EL (cell line): ENCODE measurements around the gene CDC42BPA.
"Not testable (repeated sequence)": the region's sequence is repeated elsewhere in the genome, so short reads cannot be mapped to it uniquely, and the experiment has no call there.

ENCODE experiments used
- DNase-seq: peaks from one replicate; pipeline ENCODE4 v3.0.0-alpha.2; 2016

CDC42BPA gene

GRCh38 chr1:227305894-227306626, 12.2 kb downstream of the CDC42BPA start:
- no peak for DNase-seq

GRCh38 chr1:227304665-227305064, 13.6 kb downstream of the CDC42BPA start:
- no peak for DNase-seq

GRCh38 chr1:227303662-227304061, 14.6 kb downstream of the CDC42BPA start:
- no peak for DNase-seq

DNA sequence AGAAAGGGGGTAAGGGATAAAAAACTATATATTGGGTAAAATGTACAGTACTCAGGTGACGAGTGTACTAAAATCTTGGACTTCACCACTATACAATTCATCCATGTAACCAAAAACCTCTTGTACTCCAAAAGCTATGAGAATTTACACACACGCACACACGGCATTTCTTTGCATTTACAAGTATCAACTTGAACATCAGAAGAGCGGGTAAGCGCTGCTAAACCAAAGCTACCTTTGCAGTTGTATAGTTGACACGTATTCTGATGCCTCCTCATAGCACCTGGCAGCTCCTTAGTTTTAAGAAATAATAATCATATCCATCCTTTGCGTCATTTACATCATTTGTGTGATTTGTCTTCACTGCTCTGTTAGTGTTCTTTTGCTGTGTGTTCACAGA, 17.6 kb downstream of the CDC42BPA start:
- no peak for DNase-seq

DNA sequence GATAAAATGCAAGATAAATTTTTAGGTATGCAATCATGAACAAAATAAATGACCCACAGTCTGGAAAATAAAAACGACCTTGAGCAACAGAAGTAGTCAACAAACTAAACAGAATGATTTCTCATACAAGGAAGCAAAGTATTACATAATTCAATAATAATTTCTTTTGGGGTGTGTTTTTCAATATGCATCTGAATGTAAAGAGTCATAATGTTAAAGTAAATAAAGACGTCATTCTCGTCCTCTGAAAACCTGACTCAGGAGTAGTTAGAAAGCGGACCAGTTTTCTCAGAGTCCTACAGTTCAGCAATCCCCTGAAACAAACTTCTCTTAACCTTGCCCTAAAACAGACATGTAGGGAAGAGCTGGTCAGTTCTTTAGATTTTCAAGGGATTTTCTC, 18.6 kb downstream of the CDC42BPA start:
- peak; percentile 52 for DNase-seq

DNA sequence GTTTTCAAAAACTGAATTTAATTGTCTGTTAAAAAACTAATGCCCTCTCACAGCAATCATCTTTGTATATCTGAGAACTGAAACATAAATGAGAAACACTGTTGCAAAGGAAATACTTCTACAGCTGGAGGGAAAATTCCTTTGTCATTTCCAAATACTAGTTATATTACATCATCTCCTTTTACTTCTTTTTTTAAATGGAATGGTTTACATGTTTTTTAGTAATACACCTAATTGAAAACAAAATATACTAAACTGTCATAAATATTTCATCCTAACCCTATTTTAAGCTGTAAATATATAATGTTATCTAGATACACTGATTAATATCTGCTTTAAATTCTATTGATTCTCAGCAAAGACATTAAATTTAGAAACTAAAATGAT, 19.1 kb downstream of the CDC42BPA start:
- DNase-seq = peak; percentile 65

GRCh38 chr1:227298512-227299240, 19.6 kb downstream of the CDC42BPA start:
- DNase-seq = peak; percentile 3

DNA sequence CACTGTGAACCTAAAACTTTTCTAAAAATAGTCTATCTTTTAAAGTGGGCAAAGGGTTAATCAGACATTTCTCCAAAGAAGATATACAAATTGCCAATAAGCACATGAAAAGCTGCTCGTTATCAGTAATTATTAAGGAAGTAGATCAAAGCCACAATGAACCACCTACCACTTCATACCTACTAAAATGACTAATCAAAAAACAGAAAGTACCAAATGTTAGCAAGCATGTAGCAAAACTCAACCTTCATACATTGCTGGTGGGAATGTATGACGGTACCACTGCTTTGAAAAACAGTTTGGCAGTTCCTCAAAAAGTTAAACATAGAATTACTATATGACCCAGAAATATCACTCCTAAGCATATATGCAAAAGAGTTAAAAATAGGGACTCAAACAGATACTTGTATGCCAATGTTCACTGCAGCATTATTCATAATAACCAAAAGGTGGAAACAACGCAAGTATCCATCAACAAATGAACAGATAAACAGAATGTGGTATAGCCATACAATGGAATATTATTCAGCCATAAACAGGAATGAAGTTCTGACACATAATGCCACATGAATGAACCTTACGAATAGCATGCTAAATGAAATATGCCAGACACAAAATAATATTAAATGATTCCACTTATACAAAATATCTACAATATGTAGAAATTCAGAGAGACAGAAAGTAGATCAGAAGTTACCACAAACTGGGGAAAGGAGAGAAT, 21.1 kb downstream of the CDC42BPA start:
- no peak for DNase-seq

DNA sequence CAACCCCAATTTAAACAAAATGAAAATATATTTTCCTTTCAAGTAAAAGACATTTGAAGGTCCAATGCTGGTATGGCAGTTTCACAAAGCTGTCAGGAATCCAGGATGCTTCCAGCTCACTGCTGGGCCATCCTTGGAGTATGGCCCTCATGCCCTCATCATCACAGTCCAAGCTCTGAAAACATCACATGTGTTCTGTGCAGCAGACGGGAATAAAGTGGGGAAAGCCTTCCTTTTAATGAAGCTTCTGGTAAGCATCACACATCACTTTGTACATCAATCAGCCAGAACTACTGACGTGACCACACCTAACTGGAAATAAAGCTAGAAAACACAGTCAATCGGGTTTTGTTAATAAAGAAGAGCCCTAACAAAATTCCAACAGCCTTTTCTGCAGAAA, 22.7 kb downstream of the CDC42BPA start:
- DNase-seq = no peak

GRCh38 chr1:227285745-227286144, 32.5 kb downstream of the CDC42BPA start:
- no peak for DNase-seq

DNA sequence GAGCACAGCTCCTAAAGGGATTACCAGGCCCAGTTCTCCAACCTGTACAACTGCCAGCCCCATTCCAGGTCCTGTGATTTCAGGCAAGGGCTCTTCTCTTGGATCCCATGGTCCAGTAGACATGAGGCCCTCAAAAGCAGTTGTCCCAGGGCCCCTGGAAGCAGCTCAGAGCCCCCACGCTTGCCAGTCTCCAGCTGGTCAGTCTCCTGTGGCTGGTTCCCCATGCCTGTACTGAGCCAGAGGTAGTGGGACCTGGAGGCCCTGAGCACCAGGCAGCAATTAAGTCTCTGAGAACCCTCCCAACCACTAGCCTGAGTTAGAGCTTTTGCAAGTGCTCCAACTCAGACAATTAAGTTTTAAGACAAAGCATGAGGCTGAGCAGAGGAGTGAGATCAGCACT, 36.9 kb downstream of the CDC42BPA start:
- DNase-seq = no peak

GRCh38 chr1:227280836-227281235, 37.5 kb downstream of the CDC42BPA start:
- no peak for DNase-seq

GRCh38 chr1:227276156-227276693, 42.1 kb downstream of the CDC42BPA start:
- not testable (repeated sequence) for DNase-seq

GRCh38 chr1:227273557-227273956, 44.7 kb downstream of the CDC42BPA start:
- DNase-seq = no peak

GRCh38 chr1:227272428-227272827, 45.9 kb downstream of the CDC42BPA start:
- no peak for DNase-seq

DNA sequence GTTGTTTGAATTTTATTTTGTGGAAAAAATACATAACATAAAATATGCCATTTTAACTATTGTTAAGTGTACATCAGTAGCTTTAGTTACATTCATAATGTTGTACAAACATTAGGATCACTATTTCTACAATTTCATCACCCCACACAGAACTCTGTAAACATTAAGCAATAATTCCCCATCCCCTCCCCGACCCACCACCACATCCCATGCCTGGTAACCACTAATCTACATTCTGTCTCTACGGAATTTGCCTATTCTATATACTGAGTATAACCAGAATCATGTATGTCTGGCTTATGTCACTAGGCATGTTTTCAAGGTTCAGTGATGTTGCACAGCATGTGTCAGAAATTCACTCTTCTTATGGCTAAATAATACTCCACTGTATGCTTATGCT, 47.7 kb downstream of the CDC42BPA start:
- no peak for DNase-seq

- no peak for DNase-seq
Observed at GRCh38 chr1:227268943-227269342, 49.3 kb downstream of the CDC42BPA start.

GRCh38 chr1:227265891-227266290, 52.4 kb downstream of the CDC42BPA start:
- DNase-seq = no peak

DNA sequence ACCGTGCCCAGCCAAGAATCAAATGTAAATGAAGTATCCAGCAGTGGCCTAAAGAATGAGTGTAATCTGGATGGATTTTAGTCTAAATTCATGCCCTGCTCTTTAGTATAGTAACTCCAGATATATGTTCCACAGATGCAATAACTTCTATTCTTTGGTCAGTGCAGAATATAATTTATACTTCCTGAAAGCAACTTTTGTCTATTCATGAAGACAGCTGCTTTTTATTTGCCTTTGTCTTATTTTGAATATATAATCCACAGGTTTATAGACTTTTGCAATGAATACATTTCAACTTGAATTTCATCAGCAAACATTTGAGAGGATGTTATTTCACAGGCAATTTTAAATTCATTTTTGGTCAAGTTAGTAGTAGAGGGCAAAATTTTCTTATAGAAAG, 54.4 kb downstream of the CDC42BPA start:
- DNase-seq = no peak

DNA sequence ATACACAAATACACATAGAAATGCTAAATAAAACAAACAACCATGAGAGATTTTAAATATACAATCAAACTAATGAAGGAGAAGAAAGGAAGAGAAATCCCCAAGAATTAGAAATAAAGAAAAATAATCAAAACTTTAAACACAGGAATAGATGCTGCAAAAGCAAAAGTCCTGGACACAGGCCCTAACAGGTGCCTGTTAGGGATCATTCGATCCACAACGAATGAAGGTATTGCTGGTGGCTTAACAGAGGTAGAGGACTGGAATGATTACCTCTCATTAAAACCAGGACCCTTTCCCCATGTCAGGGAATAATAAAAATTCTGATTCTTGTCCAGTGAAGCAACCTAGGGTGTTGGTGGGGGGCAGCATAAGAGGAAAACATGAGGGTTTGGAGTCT, 56.8 kb downstream of the CDC42BPA start:
- no peak for DNase-seq

- DNase-seq = no peak
Observed at GRCh38 chr1:227260433-227260832, 57.9 kb downstream of the CDC42BPA start.

DNA sequence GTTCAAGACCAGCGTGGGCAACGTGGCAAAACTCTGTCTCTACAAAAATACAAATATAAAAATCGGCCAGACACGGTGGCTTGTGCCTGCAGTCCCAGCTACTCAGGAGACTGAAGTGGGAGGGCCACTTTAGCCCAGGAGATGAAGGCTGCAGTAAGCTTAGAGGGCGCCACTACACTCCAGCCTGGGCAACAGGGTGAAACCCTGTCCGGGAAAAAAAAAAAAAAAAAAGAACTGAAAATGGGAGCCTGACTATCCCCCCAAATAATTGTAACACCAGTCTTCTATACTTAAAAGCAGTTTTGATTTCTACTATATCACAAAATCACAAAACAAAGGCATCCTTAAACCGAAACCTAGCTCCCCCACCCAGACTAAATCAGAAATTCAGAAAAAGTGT, 60.3 kb downstream of the CDC42BPA start:
- DNase-seq = no peak

DNA sequence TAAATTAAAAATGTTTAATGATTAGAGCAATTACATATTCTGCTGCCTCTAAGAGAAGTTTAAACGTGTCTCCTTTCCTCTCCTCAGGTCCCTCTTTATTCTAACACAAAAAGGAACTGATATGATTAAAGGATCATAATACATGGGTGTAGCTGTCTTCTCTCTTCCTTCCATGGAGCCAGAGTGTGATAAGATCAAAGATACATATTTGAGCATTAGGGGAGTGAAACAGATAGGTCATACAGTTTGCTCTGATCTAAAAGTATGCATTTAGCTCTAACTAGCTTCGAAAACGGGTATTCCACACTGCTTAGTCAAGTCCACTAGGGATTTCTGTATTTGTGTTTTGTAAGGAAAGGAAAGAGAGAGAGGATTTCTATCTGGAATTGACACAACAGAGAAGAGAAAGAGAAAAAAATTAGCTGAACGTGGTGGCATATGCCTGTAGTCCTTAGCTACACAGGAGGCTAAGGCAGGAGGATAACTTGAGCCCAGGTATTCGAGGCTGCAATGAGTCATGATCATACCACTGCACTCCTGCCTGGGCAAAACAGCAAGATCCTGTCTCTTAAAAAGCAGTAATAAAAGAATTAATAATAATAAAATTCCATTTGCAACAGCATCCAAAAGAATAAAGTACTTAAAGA, 63.1 kb downstream of the CDC42BPA start:
- DNase-seq = no peak
